Measurements from ENCODE around the gene FOSL2.

The FOSL2 gene

GRCh38 chr2:28362991-28363521 is 29.6 kb upstream of the FOSL2 start:
- Histone ChIP-seq H3K36me3 (ENCODE audit: control insufficient read depth, insufficient read depth, low read length) (no peaks in the 10 kb centered on the region), H3K27me3 (replicated peaks; ENCODE audit: control insufficient read depth, insufficient read depth, low read length) (no peaks in the 10 kb centered on the region), H3K4me3 (replicated peaks; ENCODE audit: low read depth, low read length) (no peak overlapping the region)
- DNase-seq (ENCODE audit: extremely low read depth, insufficient read length), result no peak
- TF ChIP-seq CTCF (IDR thresholded peaks at IDR 0.05; ENCODE audit: insufficient read depth, low read length, poor library complexity, severe bottlenecking), result no peak

GRCh38 chr2:28363686-28364280 is 28.9 kb upstream of the FOSL2 start:
- Histone ChIP-seq H3K4me3 (replicated peaks; ENCODE audit: low read depth, low read length) (no peak overlapping the region), H3K36me3 (ENCODE audit: control insufficient read depth, insufficient read depth, low read length) (no peaks in the 10 kb centered on the region), H3K27me3 (replicated peaks; ENCODE audit: control insufficient read depth, insufficient read depth, low read length) (no peaks in the 10 kb centered on the region)
- DNase-seq (ENCODE audit: extremely low read depth, insufficient read length), result no peak
- TF ChIP-seq CTCF (IDR thresholded peaks at IDR 0.05; ENCODE audit: insufficient read depth, low read length, poor library complexity, severe bottlenecking), result no peak

GRCh38 chr2:28364610-28365009 is 28.0 kb upstream of the FOSL2 start:
- Histone ChIP-seq H3K27me3 (replicated peaks; ENCODE audit: control insufficient read depth, insufficient read depth, low read length) (no peaks in the 10 kb centered on the region), H3K4me3 (replicated peaks; ENCODE audit: low read depth, low read length) (no peak overlapping the region), H3K36me3 (ENCODE audit: control insufficient read depth, insufficient read depth, low read length) (no peaks in the 10 kb centered on the region)
- DNase-seq (ENCODE audit: extremely low read depth, insufficient read length), result no peak
- TF ChIP-seq CTCF (IDR thresholded peaks at IDR 0.05; ENCODE audit: insufficient read depth, low read length, poor library complexity, severe bottlenecking), result no peak

- TF ChIP-seq CTCF (IDR thresholded peaks at IDR 0.05; ENCODE audit: insufficient read depth, low read length, poor library complexity, severe bottlenecking), result no peak
- H3K36me3 ChIP-seq (ENCODE audit: control insufficient read depth, insufficient read depth, low read length), result no peaks in the 10 kb centered on the region
- no peak for DNase-seq (ENCODE audit: extremely low read depth, insufficient read length)
- no peak overlapping the region for H3K4me3 ChIP-seq (replicated peaks; ENCODE audit: low read depth, low read length)
- H3K27me3 ChIP-seq (replicated peaks; ENCODE audit: control insufficient read depth, insufficient read depth, low read length), result no peaks in the 10 kb centered on the region
These were observed 27.5 kb upstream of the FOSL2 start for GRCh38 chr2:28365158-28365557.

DNA sequence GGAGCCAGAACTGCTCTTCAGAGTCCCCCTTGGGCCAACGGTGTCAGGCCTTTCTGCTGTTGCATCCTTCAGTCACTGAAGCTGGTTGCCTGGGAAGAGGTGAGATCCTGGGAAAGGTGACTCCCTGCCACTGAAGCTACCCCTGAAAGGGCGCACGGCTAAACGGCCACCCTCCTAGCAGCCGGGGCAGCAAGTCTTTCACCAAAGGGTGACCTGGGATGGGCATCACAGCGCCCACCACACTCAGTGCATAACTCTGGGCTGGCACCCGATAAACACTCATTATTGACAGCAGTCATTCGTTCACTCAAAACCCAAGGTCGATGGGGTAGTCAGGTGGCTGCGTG is 26.5 kb upstream of the FOSL2 start:
- Histone ChIP-seq H3K36me3 (ENCODE audit: control insufficient read depth, insufficient read depth, low read length) (no peaks in the 10 kb centered on the region), H3K4me3 (replicated peaks; ENCODE audit: low read depth, low read length) (no peak overlapping the region), H3K27me3 (replicated peaks; ENCODE audit: control insufficient read depth, insufficient read depth, low read length) (peaks cover 2% of the 10 kb centered on the region; the same call in 1 of the 2 replicates)
- no peak for DNase-seq (ENCODE audit: extremely low read depth, insufficient read length)
- no peak for TF ChIP-seq CTCF (IDR thresholded peaks at IDR 0.05; ENCODE audit: insufficient read depth, low read length, poor library complexity, severe bottlenecking)
